Measurements from ENCODE around the gene TIMM8B. TPM values are rescaled to one million over a fixed set of nuclear protein-coding genes. Genes with fewer than 3 reads are reported as not detected.

Gene TIMM8B
- total and polyA plus RNA-seq, 2 experiments from 2014 or later = 33.8 to 106 TPM

- 95 to 99% methylated on average over 8 of the region's 8 CpGs for WGBS, 2 experiments (ENCODE audit: low coverage in 1 of 2, low lambda C conversion rate in 2 of 2, missing lambda C conversion rate in 2 of 2)
- no peaks in the 10 kb centered on the region for H3K27me3 ChIP-seq (replicated peaks; ENCODE audit: insufficient read depth)
- no peaks in the 10 kb centered on the region for H3K4me1 ChIP-seq (ENCODE audit: insufficient read depth)
- TF ChIP-seq EZH2phosphoT487 (IDR thresholded peaks at IDR 0.05; ENCODE audit: insufficient read depth, low read depth) (no peak), EZH2 (IDR thresholded peaks at IDR 0.05; ENCODE audit: insufficient read depth, poor library complexity, severe bottlenecking) (no peak)
- no peak overlapping the region for H3K4me3 ChIP-seq
- in situ Hi-C loops (cut with MboI) = no loop called here
- no peaks in the 10 kb centered on the region for H3K79me2 ChIP-seq (ENCODE audit: insufficient read depth)
- no peak overlapping the region for H2AFZ ChIP-seq
- no peak overlapping the region for H3K4me2 ChIP-seq (ENCODE audit: unreplicated experiment)
- H3K9me3 ChIP-seq (ENCODE audit: low read depth) = no peaks in the 10 kb centered on the region
- no peaks in the 10 kb centered on the region for H4K20me1 ChIP-seq (ENCODE audit: insufficient read depth)
- H3K27ac ChIP-seq = no peak overlapping the region
- H3K9ac ChIP-seq = no peak overlapping the region
- no peaks in the 10 kb centered on the region for H3K36me3 ChIP-seq (ENCODE audit: low read depth)
- no peaks in the 10 kb centered on the region for H3F3A ChIP-seq (ENCODE audit: insufficient read depth)
- no peak for DNase-seq
- H3K9me2 ChIP-seq (ENCODE audit: insufficient read depth) = no peaks in the 10 kb centered on the region
These were observed 19.5 kb upstream of the TIMM8B start for GRCh38 chr11:112106070-112106469.

GRCh38 chr11:112103446-112103845 is 16.9 kb upstream of the TIMM8B start:
- Histone ChIP-seq H3K4me3 (no peak overlapping the region), H3K36me3 (ENCODE audit: low read depth) (no peaks in the 10 kb centered on the region), H3K79me2 (ENCODE audit: insufficient read depth) (no peaks in the 10 kb centered on the region), H3K9me2 (ENCODE audit: insufficient read depth) (no peaks in the 10 kb centered on the region), H4K20me1 (ENCODE audit: insufficient read depth) (no peaks in the 10 kb centered on the region), H3F3A (ENCODE audit: insufficient read depth) (no peaks in the 10 kb centered on the region), H3K9me3 (ENCODE audit: low read depth) (no peaks in the 10 kb centered on the region), H3K4me1 (ENCODE audit: insufficient read depth) (no peaks in the 10 kb centered on the region), H2AFZ (no peak overlapping the region), H3K4me2 (ENCODE audit: unreplicated experiment) (no peak overlapping the region), H3K9ac (no peak overlapping the region), H3K27ac (no peak overlapping the region), H3K27me3 (replicated peaks; ENCODE audit: insufficient read depth) (no peaks in the 10 kb centered on the region)
- DNase-seq = no peak
- 83 to 84% methylated on average over 6 of the region's 6 CpGs for WGBS, 2 experiments (ENCODE audit: low coverage in 1 of 2, low lambda C conversion rate in 2 of 2, missing lambda C conversion rate in 2 of 2)
- no peak for TF ChIP-seq EZH2 (IDR thresholded peaks at IDR 0.05; ENCODE audit: insufficient read depth, poor library complexity, severe bottlenecking)
- no peak for TF ChIP-seq EZH2phosphoT487 (IDR thresholded peaks at IDR 0.05; ENCODE audit: insufficient read depth, low read depth)
- in situ Hi-C loops (cut with MboI) = no loop called here

GRCh38 chr11:112100462-112100861 is 13.9 kb upstream of the TIMM8B start:
- no peak overlapping the region for H3K27ac ChIP-seq
- no peak overlapping the region for H2AFZ ChIP-seq

GRCh38 chr11:112097734-112098528 is 11.4 kb upstream of the TIMM8B start:
- DNase-seq = no peak
- Histone ChIP-seq H3K4me1 (ENCODE audit: insufficient read depth) (no peaks in the 10 kb centered on the region), H3K9me2 (ENCODE audit: insufficient read depth) (no peaks in the 10 kb centered on the region), H3K27me3 (replicated peaks; ENCODE audit: insufficient read depth) (no peaks in the 10 kb centered on the region), H3K9ac (no peak overlapping the region), H3F3A (ENCODE audit: insufficient read depth) (no peaks in the 10 kb centered on the region), H3K36me3 (ENCODE audit: low read depth) (peaks cover 15% of the 10 kb centered on the region; the same call in 1 of the 2 replicates), H3K27ac (no peak overlapping the region), H3K79me2 (ENCODE audit: insufficient read depth) (no peaks in the 10 kb centered on the region), H3K4me2 (ENCODE audit: unreplicated experiment) (no peak overlapping the region), H3K4me3 (no peak overlapping the region), H4K20me1 (ENCODE audit: insufficient read depth) (no peaks in the 10 kb centered on the region; the same call in 1 of the 2 replicates), H2AFZ (no peak overlapping the region), H3K9me3 (ENCODE audit: low read depth) (no peaks in the 10 kb centered on the region)
- WGBS, 2 experiments (ENCODE audit: low coverage in 1 of 2, low lambda C conversion rate in 2 of 2, missing lambda C conversion rate in 2 of 2) = 92 to 94% methylated on average over 11 of the region's 11 CpGs
- TF ChIP-seq EZH2 (IDR thresholded peaks at IDR 0.05; ENCODE audit: insufficient read depth, poor library complexity, severe bottlenecking) (no peak), EZH2phosphoT487 (IDR thresholded peaks at IDR 0.05; ENCODE audit: insufficient read depth, low read depth) (no peak)
- in situ Hi-C loops (cut with MboI) = no loop called here

More at GRCh38 chr11:112100462-112100861, 13.9 kb upstream of the TIMM8B start:
- in situ Hi-C loops (cut with MboI) = no loop called here
- H3K9me2 ChIP-seq (ENCODE audit: insufficient read depth) = no peaks in the 10 kb centered on the region
- no peak overlapping the region for H3K9ac ChIP-seq
- H4K20me1 ChIP-seq (ENCODE audit: insufficient read depth) = no peaks in the 10 kb centered on the region; the same call in 1 of the 2 replicates
- DNase-seq = no peak
- H3K4me1 ChIP-seq (ENCODE audit: insufficient read depth) = no peaks in the 10 kb centered on the region
- no peaks in the 10 kb centered on the region for H3K79me2 ChIP-seq (ENCODE audit: insufficient read depth)
- WGBS, 2 experiments (ENCODE audit: low coverage in 1 of 2, low lambda C conversion rate in 2 of 2, missing lambda C conversion rate in 2 of 2) = 49 to 51% methylated on average over 2 of the region's 2 CpGs
- no peaks in the 10 kb centered on the region for H3F3A ChIP-seq (ENCODE audit: insufficient read depth)
- H3K36me3 ChIP-seq (ENCODE audit: low read depth) = no peaks in the 10 kb centered on the region
- no peaks in the 10 kb centered on the region for H3K27me3 ChIP-seq (replicated peaks; ENCODE audit: insufficient read depth)
- TF ChIP-seq EZH2phosphoT487 (IDR thresholded peaks at IDR 0.05; ENCODE audit: insufficient read depth, low read depth) = no peak
- TF ChIP-seq EZH2 (IDR thresholded peaks at IDR 0.05; ENCODE audit: insufficient read depth, poor library complexity, severe bottlenecking) = no peak
- H3K9me3 ChIP-seq (ENCODE audit: low read depth) = no peaks in the 10 kb centered on the region
- no peak overlapping the region for H3K4me3 ChIP-seq
- H3K4me2 ChIP-seq (ENCODE audit: unreplicated experiment) = no peak overlapping the region

Data from GM23248 (cell line).